DND-41 (cell line): Measurements from ENCODE around the gene RNF123.

Experiments
- CTCF ChIP-seq: IDR thresholded peaks from 2 replicates; pipeline ENCODE4 v1.5.1; 2012; ENCODE audit warnings: borderline replicate concordance, low read length, moderate library complexity, mild to moderate bottlenecking; ENCODE audit not compliant: poor library complexity, severe bottlenecking; ENCODE audit errors: extremely low read depth
- EZH2 ChIP-seq: IDR thresholded peaks from 3 replicates; pipeline ENCODE4 v1.6.1; 2012; ENCODE audit warnings: borderline replicate concordance, low read depth, mild to moderate bottlenecking, moderate library complexity, low read length, inconsistent platforms; ENCODE audit not compliant: severe bottlenecking

GRCh38 chr3:49715611-49716121 lies 26.3 kb downstream of the RNF123 start:
- TF ChIP-seq CTCF (no peak), EZH2 (no peak)
